Measurements from ENCODE around the gene KCNH6.

The KCNH6 gene

DNA sequence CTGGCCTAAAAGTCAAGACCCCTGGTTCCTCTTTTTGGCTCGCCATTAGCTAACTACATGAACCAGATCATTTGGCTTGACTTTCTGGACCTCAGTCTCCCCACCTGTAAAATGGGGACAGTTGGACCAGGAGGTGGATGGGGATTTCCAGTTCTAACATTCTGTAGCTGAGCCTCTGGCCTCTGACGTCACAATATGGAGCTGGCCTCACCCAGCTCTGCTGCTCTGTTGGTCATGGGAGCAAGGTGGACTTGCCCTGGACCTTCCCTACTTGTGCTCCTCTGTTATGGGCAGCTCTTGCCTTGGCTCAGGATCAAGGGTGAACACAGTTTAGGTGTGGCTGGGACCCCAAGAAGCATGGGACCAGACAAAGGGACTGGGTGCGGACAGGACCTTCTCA, 16.5 kb upstream of the KCNH6 start:
- TF ChIP-seq, protein P1, sequence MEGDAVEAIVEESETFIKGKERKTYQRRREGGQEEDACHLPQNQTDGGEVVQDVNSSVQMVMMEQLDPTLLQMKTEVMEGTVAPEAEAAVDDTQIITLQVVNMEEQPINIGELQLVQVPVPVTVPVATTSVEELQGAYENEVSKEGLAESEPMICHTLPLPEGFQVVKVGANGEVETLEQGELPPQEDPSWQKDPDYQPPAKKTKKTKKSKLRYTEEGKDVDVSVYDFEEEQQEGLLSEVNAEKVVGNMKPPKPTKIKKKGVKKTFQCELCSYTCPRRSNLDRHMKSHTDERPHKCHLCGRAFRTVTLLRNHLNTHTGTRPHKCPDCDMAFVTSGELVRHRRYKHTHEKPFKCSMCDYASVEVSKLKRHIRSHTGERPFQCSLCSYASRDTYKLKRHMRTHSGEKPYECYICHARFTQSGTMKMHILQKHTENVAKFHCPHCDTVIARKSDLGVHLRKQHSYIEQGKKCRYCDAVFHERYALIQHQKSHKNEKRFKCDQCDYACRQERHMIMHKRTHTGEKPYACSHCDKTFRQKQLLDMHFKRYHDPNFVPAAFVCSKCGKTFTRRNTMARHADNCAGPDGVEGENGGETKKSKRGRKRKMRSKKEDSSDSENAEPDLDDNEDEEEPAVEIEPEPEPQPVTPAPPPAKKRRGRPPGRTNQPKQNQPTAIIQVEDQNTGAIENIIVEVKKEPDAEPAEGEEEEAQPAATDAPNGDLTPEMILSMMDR (IDR thresholded peaks at IDR 0.05), result no peak
- no peaks in the 10 kb centered on the region for H3K36me3 Mint-ChIP-seq (ENCODE audit: low read depth)
- DNase-seq, result no peak
- H3K27ac Mint-ChIP-seq, result no peak overlapping the region
- no peak overlapping the region for H3K4me3 Mint-ChIP-seq
- H3K4me1 Mint-ChIP-seq, result no peaks in the 10 kb centered on the region
- no peaks in the 10 kb centered on the region for H3K9me3 Mint-ChIP-seq
- H3K27me3 Mint-ChIP-seq (ENCODE audit: low read depth, poor library complexity), result peaks cover 69% of the 10 kb centered on the region

DNA sequence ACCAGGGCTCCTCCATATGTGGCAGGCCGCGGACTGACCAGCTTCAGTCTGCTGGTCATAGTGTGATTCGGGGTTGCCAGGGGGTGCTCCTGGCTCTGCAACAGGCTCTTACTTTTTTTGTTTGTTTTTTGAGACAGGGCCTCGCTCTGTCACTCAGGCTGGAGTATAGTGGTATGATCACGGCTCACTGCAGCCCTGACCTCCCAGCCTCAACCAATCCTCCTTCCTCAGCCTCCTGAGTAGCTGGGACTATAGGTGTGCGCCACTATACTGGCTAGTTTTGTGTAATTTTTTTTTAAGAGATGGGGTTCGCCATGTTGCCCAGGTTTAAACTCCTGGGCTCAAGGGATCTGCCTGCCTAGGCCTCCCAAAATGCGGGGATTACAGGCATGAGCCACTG, 11.8 kb upstream of the KCNH6 start:
- TF ChIP-seq, protein P1 (IDR thresholded peaks at IDR 0.05), result no peak
- no peak overlapping the region for H3K4me3 Mint-ChIP-seq
- no peak overlapping the region for H3K27ac Mint-ChIP-seq
- peaks cover 59% of the 10 kb centered on the region for H3K27me3 Mint-ChIP-seq (ENCODE audit: low read depth, poor library complexity)
- no peaks in the 10 kb centered on the region for H3K4me1 Mint-ChIP-seq
- H3K36me3 Mint-ChIP-seq (ENCODE audit: low read depth), result no peaks in the 10 kb centered on the region
- no peaks in the 10 kb centered on the region for H3K9me3 Mint-ChIP-seq
- DNase-seq, result no peak

DNA sequence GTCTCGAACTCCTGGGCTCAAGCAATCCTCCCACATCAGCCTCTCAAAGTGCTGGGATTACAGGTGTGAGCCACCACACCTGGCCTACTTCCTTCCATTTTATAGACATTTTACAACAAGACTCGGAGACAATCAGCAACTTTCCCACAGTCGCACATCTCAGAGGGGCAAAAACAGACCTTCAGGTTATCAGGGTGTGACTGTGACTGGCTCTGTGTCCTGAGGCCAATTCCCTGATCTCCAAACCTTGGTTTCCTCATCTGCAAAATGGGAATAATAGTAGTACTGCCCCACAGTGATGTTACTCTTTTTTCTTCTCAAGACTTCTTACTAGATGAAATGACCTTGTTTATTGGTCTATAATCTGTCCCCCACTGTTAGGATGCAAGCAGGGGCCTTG, 10.8 kb upstream of the KCNH6 start:
- Mint-ChIP-seq H3K4me3 (no peak overlapping the region), H3K4me1 (no peaks in the 10 kb centered on the region), H3K9me3 (no peaks in the 10 kb centered on the region), H3K27ac (no peak overlapping the region), H3K36me3 (ENCODE audit: low read depth) (no peaks in the 10 kb centered on the region), H3K27me3 (ENCODE audit: low read depth, poor library complexity) (peaks cover 58% of the 10 kb centered on the region)
- TF ChIP-seq, protein P1 (IDR thresholded peaks at IDR 0.05), result no peak
- DNase-seq, result no peak

DNA sequence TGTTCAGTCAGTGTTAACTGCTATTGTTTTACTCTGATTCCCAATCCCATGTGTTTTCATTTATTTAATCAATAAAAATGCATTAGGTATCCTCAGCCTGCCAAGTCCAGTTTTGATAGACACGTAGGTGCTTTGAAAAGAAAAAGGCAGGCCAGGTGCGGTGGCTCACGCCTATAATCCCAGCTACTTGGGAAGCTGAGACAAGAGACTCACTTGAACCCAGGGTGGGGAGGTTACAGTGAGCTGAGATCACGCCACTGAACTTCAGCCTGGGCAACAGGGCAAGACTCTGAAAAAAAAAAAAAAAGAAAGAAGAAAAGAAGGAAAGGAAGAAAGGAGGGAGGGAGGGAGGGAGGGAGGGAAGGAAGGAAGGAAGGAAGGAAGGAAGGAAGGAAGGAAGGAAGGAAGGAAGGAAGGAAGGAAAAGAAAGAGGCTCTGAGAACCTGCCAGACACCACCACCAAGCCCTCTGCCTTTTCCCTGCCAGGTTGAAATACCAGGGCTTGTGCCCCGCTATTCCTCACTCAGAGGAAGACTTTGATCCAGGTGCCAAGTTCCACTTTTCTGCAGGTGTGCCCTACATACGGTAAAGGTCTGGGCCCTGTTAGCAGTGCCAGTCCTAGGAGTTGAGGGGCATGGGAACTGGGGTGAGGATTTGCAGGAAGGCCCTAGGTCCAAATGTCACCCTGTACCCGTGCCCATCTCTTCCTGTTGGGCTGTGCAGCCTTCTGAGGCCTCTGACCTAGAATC, 10.1 kb upstream of the KCNH6 start:
- H3K36me3 Mint-ChIP-seq (ENCODE audit: low read depth), result no peaks in the 10 kb centered on the region
- DNase-seq, result no peak
- H3K27me3 Mint-ChIP-seq (ENCODE audit: low read depth, poor library complexity), result peaks cover 59% of the 10 kb centered on the region
- H3K4me1 Mint-ChIP-seq, result no peaks in the 10 kb centered on the region
- TF ChIP-seq, protein P1 (IDR thresholded peaks at IDR 0.05), result no peak
- no peak overlapping the region for H3K27ac Mint-ChIP-seq
- no peak overlapping the region for H3K4me3 Mint-ChIP-seq
- no peaks in the 10 kb centered on the region for H3K9me3 Mint-ChIP-seq

DNA sequence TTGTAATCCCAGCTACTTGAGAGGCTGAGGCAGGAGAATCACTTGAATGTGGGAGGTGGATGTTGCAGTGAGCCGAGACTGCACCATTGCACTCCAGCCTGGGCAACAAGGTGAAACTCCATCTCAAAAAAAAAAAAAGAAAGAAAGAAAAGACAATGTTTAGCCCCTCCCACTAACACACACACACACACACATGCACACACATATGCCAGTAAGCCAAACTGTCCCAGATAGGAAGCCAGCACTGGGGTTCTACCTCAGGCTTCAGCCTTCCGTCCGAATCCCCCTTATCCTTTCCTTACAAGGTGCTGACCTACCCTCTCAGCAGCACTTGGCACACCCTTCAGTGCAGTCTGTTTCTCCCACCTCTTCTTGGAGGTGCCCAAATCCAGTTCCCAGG, 8.7 kb upstream of the KCNH6 start:
- H3K27me3 Mint-ChIP-seq (ENCODE audit: low read depth, poor library complexity), result peaks cover 51% of the 10 kb centered on the region
- DNase-seq, result no peak
- H3K4me1 Mint-ChIP-seq, result no peaks in the 10 kb centered on the region
- TF ChIP-seq, protein P1 (IDR thresholded peaks at IDR 0.05), result no peak
- H3K9me3 Mint-ChIP-seq, result no peaks in the 10 kb centered on the region
- no peak overlapping the region for H3K27ac Mint-ChIP-seq
- no peak overlapping the region for H3K4me3 Mint-ChIP-seq
- H3K36me3 Mint-ChIP-seq (ENCODE audit: low read depth), result no peaks in the 10 kb centered on the region

DNA sequence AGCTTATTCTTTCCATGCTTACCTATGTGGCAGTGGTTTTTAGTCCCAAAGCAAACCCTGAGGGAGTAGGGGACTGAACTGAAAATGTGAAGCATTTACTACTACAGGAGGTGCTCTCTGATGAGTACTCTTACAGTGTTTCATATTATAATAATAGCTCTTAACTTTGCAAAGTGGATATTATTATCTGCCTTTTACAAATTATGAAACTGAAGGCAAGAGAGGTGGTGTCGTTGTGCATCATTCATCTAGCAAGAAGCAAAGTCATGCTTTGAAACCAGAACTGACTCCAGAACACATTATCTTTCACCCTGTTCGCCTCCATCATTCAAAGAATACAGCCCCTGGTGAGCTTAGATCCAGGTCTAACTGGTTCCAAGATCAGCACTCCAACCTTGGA, 8.2 kb upstream of the KCNH6 start:
- no peaks in the 10 kb centered on the region for H3K4me1 Mint-ChIP-seq
- no peak overlapping the region for H3K27ac Mint-ChIP-seq
- H3K36me3 Mint-ChIP-seq (ENCODE audit: low read depth), result no peaks in the 10 kb centered on the region
- no peaks in the 10 kb centered on the region for H3K9me3 Mint-ChIP-seq
- peaks cover 52% of the 10 kb centered on the region for H3K27me3 Mint-ChIP-seq (ENCODE audit: low read depth, poor library complexity)
- no peak for DNase-seq
- TF ChIP-seq, protein P1 (IDR thresholded peaks at IDR 0.05), result no peak
- H3K4me3 Mint-ChIP-seq, result no peak overlapping the region

All from nephron progenitor cell (in vitro differentiated cells).